ENCODE measurements around the gene HK1.

HK1 gene

GRCh38 chr10:69262292-69262751, 16.0 kb upstream of the HK1 start:
- DNase-seq (ENCODE audit: low read depth), result no peak
- TF ChIP-seq MAX (IDR thresholded peaks at IDR 0.05; ENCODE audit: low read depth, low read length) (no peak), POLR2A (IDR thresholded peaks at IDR 0.05; ENCODE audit: extremely low read depth, insufficient read length) (no peak), CTCF (IDR thresholded peaks at IDR 0.05; ENCODE audit: low read depth, low read length) (no peak), MYC (IDR thresholded peaks at IDR 0.05; ENCODE audit: low read depth, low read length) (no peak)
- no peak overlapping the region for H3K4me3 ChIP-seq (ENCODE audit: low read depth, low read length)

DNA sequence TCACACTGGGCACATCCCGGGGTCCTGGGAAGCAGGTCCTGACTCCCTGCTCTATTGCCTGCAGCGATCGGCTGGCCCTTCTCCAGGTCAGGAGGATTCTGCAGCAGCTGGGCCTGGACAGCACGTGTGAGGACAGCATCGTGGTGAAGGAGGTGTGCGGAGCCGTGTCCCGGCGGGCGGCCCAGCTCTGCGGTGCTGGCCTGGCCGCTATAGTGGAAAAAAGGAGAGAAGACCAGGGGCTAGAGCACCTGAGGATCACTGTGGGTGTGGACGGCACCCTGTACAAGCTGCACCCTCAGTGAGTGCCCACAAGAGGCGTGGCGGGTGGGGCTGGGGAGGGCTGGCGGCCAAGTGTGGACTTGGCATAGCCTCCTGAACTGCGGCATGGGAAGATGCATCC, 12.8 kb upstream of the HK1 start:
- TF ChIP-seq CTCF (IDR thresholded peaks at IDR 0.05; ENCODE audit: low read depth, low read length), result no peak
- TF ChIP-seq MAX (IDR thresholded peaks at IDR 0.05; ENCODE audit: low read depth, low read length), result no peak
- TF ChIP-seq POLR2A (IDR thresholded peaks at IDR 0.05; ENCODE audit: extremely low read depth, insufficient read length), result no peak
- no peak for DNase-seq (ENCODE audit: low read depth)
- H3K4me3 ChIP-seq (ENCODE audit: low read depth, low read length), result no peak overlapping the region

DNA sequence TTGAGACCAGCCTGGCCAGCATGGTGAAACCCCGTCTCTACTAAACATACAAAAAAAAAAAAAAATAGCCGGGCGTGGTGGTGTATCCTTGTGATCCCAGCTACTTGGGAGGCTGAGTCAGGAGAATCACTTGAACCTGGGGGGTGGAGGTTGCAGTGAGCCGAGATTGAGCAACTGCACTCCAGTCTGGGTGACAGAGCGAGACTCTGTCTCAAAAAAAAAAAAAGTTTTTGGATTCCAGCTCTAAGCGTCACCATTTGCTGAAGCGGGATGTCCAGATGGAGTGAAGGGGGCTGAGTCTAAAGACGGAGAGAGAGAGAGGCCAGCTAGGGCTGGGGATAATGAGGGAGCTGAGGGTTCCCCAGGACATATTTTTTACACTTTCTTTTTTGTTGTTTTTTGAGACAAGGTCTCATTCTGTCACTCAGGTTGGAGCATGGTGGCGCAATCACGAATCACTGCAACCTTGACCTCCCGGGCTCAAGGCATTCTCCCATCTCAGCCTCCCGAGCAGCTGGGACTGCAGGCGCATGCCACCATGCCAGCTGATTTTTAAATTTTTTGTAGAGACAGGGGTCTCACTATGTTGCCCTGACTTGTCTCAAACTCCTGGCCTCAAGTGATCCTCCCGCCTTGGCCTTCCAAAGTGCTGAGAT, 9.4 kb upstream of the HK1 start:
- TF ChIP-seq POLR2A (IDR thresholded peaks at IDR 0.05; ENCODE audit: extremely low read depth, insufficient read length) (no peak), MAX (IDR thresholded peaks at IDR 0.05; ENCODE audit: low read depth, low read length) (no peak), MYC (IDR thresholded peaks at IDR 0.05; ENCODE audit: low read depth, low read length) (no peak), CTCF (IDR thresholded peaks at IDR 0.05; ENCODE audit: low read depth, low read length) (no peak)
- H3K4me3 ChIP-seq (ENCODE audit: low read depth, low read length), result no peak overlapping the region
- no peak for DNase-seq (ENCODE audit: low read depth)

DNA sequence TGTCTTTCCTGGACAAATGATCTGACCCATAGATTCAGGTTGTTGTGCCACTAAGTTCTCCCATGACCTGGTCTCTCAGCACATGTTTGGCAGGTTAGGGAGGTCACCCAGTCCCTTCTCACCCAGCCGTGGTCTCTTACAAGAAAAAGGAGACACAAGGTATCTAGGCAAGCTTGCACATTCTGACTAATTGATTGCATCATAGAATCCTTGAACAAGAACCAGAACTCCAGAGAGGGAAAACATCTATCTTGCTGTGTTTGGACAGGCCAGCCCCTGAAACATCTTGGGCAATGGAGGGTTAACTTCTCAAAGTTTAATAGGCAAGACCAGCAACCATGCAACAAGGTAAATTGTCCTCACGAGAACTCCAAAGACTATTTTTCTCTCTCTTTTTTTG, 8.5 kb upstream of the HK1 start:
- no peak for DNase-seq (ENCODE audit: low read depth)
- no peak for TF ChIP-seq MAX (IDR thresholded peaks at IDR 0.05; ENCODE audit: low read depth, low read length)
- no peak for TF ChIP-seq POLR2A (IDR thresholded peaks at IDR 0.05; ENCODE audit: extremely low read depth, insufficient read length)
- H3K4me3 ChIP-seq (ENCODE audit: low read depth, low read length), result no peak overlapping the region

DNA sequence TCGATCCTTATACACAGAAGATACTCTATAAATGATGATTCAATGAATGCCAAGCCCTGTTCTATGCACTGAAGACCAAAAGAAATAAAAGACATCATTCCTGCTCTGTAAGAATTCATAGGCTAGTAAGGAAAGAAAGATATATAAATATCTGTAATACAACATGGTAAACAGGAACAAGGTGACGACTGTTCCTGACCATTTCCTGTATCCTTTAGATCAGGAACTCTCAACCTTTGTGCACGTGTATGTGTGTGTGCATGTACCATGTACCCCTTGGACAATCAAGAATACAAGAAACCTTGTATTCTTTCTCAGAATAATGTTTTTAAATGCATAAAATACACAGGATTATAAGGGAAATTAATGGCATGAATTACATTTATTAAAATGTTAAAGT, 7.3 kb upstream of the HK1 start:
- DNase-seq (ENCODE audit: low read depth), result no peak
- no peak for TF ChIP-seq POLR2A (IDR thresholded peaks at IDR 0.05; ENCODE audit: extremely low read depth, insufficient read length)
- TF ChIP-seq MYC (IDR thresholded peaks at IDR 0.05; ENCODE audit: low read depth, low read length), result no peak
- no peak for TF ChIP-seq MAX (IDR thresholded peaks at IDR 0.05; ENCODE audit: low read depth, low read length)
- no peak for TF ChIP-seq CTCF (IDR thresholded peaks at IDR 0.05; ENCODE audit: low read depth, low read length)
- H3K4me3 ChIP-seq (ENCODE audit: low read depth, low read length), result no peak overlapping the region

DNA sequence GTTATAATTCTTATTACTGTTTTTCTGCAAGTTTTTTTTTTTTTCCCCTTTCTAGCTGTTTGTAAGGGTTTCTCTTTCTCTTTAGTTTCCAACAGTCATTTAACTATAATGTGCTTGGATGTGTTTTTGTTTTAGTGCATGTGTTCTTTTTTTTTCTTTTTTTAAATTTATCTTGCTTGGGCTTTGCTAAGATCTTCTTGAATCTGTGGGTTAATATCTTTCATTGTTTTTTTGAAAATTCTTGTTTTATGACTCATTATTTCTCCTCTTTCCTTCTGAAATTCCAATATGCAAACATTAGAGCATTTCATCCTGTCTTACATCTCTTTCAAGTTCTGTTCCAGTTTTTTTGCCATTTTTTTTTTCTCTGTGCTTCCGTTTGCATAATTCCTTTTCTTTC, 5.7 kb upstream of the HK1 start:
- no peak for DNase-seq (ENCODE audit: low read depth)
- H3K4me3 ChIP-seq (ENCODE audit: low read depth, low read length), result no peak overlapping the region
- no peak for TF ChIP-seq MAX (IDR thresholded peaks at IDR 0.05; ENCODE audit: low read depth, low read length)
- no peak for TF ChIP-seq MYC (IDR thresholded peaks at IDR 0.05; ENCODE audit: low read depth, low read length)
- no peak for TF ChIP-seq CTCF (IDR thresholded peaks at IDR 0.05; ENCODE audit: low read depth, low read length)
- TF ChIP-seq POLR2A (IDR thresholded peaks at IDR 0.05; ENCODE audit: extremely low read depth, insufficient read length), result no peak

All from NB4 (cell line).